Left lung (tissue), 10 donors: ENCODE measurements around the gene SLAMF8. TPM values are rescaled to one million over a fixed set of nuclear protein-coding genes. Genes with fewer than 3 reads are reported as not detected.

Source experiments
- ATAC-seq: fragments of 200-7000 bp; cut with Tn5 transposase; one replicate; pipeline ENCODE4 v1.9.1; 2020; ENCODE audit warnings: moderate library complexity
- DNase-seq, 4 donors: peaks; one replicate each; pipeline ENCODE4 v3.0.0-alpha.2; 2013 to 2020
- H3K27ac ChIP-seq, 2 donors: fragments of 200-600 bp; sonication (generic) in 1 of 2; one replicate each; pipeline versions ENCODE4 v1.5.0 to v1.8.0; 2020 to 2021
- H3K27me3 ChIP-seq, 2 donors: fragments of 200-600 bp; sonication (generic) in 1 of 2; one replicate each; pipeline versions ENCODE4 v1.5.0 to v1.8.0; 2020 to 2021
- H3K36me3 ChIP-seq, 2 donors: fragments of 200-600 bp; sonication (generic) in 1 of 2; one replicate each; pipeline versions ENCODE4 v1.5.0 to v1.8.0; 2020 to 2021
- H3K4me1 ChIP-seq, 2 donors: fragments of 200-600 bp; one replicate each; pipeline ENCODE4 v1.8.0; 2021
- H3K4me3 ChIP-seq, 2 donors: fragments of 200-600 bp; sonication (generic) in 1 of 2; one replicate each; pipeline versions ENCODE4 v1.5.0 to v1.8.0; 2020 to 2021; ENCODE audit warnings: mild to moderate bottlenecking in 1 of 2
- H3K9me3 ChIP-seq, 2 donors: fragments of 200-600 bp; sonication (generic) in 1 of 2; one replicate each; pipeline versions ENCODE4 v1.5.0 to v1.8.0; 2020 to 2021
- CTCF ChIP-seq, 2 donors: fragments of 200-600 bp; sonication (generic) in 1 of 2; IDR thresholded peaks; one replicate each; pipeline versions ENCODE4 v1.5.0 to v1.8.0; 2021; ENCODE audit warnings: antibody characterized with exemption in 2 of 2
- intact Hi-C, 2 donors: fragments of 100-400 bp; cut with DNase I; formaldehyde crosslinking; loops; one replicate each; pipeline versions ENCODE4 v1.11.2 to v1.14.2; 2022
- polyA plus RNA-seq, 6 donors: library from polyadenylated mRNA; unstranded; fragments of 120-200 nt; gene quantifications; one replicate each; pipeline ENCODE4 v1.2.1, GENCODE V29; 2013; ENCODE audit not compliant: insufficient read length in 6 of 6
- total RNA-seq, 2 donors: library from RNA; stranded (reverse); fragmentation: NEBNext Ultra II Directional; extraction: Animal tissue kit (Norgen Biotek cat#: 25700); gene quantifications; one replicate each; pipeline ENCODE4 v1.2.1, GENCODE V29; 2021
- donor health status: DM: no; HTN: yes; CAD: no.
- donor health status: DM: no; HTN: no; CAD: no.

The SLAMF8 gene
- total and polyA plus RNA-seq, 8 donors: 0.28 to 41.3 (median 0.84) TPM

DNA sequence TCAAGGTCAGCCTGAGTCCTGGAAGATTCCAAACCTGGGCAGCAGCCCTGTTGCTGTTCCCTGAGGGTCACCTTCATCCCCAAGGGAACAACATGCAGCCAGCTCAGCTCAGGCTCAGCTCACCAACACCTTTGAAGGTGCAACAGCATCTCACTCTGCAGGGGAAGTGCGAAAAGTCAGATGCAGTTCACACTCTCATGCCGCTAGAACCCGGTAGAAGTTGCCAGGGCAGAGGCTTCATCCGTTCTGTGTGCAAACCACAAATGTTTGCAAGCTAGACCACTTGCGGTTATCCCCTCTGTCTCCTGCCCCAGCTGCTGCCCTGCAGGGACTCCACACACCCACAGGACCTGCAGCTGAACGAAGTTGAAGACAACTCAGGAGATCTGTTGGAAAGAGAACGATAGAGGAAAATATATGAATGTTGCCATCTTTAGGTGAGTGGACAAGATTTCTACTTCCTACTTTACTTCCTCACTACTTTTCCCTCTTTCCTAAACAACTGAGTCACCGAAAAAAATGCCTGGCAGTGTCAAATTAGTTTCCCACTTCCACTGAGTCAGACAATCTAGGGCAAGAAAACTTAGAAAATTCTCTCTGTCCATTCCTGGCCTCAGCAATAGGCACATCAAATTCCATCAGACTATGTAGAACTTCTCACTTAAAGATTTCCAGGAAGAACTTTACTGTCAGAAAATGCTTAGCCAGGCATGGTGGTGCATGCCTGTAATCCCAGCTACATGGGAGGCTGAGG is 26.3 kb upstream of the SLAMF8 start:
- Histone ChIP-seq H3K27me3 (no peaks in the 10 kb centered on the region), H3K4me3 (no peak overlapping the region), H3K9me3 (no peaks in the 10 kb centered on the region), H3K27ac (no peak overlapping the region), H3K36me3 (no peaks in the 10 kb centered on the region), H3K4me1 (peaks cover 0 to 17% of the 10 kb centered on the region in 2 donors)
- TF ChIP-seq CTCF (IDR thresholded peaks at IDR 0.05): no peak
- no peak for ATAC-seq
- intact Hi-C loops: no loop called here
- DNase-seq: no peak

- intact Hi-C loops: no loop called here
- Histone ChIP-seq H3K27me3 (no peaks in the 10 kb centered on the region), H3K9me3 (no peaks in the 10 kb centered on the region), H3K4me3 (no peak within 1 kb of the TSS), H3K36me3 (no peaks in the 10 kb centered on the region), H3K4me1 (peaks cover 0 to 17% of the 10 kb centered on the region in 2 donors), H3K27ac (no peak within 1 kb of the TSS)
- no peak for TF ChIP-seq CTCF (IDR thresholded peaks at IDR 0.05)
- ATAC-seq: no peak
- DNase-seq: no peak
Observed at GRCh38 chr1:159802111-159802510, 24.6 kb upstream of the SLAMF8 start, which contains the start of gene FCRL6. Gene FCRL6 (plus strand): TSS chr1:159802360. CDS start chr1:159802425, 65 bp downstream.

DNA sequence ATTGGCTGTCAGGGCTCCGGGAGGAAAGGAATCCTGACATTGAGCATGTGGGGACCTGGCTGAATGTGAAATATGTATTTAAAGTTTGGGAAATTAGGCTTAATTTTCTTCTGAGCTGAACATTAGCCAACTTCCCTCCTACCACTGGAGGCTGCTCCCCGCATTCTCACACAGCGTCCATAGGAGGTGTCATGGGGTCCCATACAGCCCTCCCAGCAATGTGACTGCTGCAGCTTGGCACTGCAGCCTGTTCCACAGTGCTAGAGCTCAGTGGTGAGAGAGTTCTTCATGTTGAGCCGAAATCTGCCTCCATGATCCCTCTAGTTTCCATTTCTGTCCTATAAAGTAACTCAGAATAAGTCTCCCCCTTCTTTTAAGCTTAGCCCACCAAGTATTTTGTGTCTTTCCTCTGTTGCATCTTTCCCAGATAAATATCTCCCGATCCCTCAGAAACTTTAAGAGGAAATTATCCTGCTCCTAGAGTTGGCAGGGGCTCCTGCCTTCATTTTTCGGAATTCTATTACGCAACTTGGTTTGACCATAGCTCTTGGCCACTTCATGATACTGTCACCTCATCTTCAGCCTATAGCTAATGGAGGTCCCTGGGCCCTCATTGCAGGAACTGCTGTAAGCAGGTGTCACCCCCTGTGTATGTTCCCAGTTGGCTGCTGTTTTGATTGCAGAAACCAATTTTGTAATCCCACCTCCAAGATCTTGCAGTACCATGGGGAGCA is 22.6 kb upstream of the SLAMF8 start:
- ATAC-seq: no peak
- Histone ChIP-seq H3K4me1 (peaks cover 0 to 17% of the 10 kb centered on the region in 2 donors), H3K27ac (no peak overlapping the region), H3K27me3 (no peaks in the 10 kb centered on the region), H3K9me3 (no peaks in the 10 kb centered on the region), H3K4me3 (no peak overlapping the region), H3K36me3 (peaks cover 0 to 2% of the 10 kb centered on the region in 2 donors)
- TF ChIP-seq CTCF (IDR thresholded peaks at IDR 0.05): no peak
- DNase-seq: no peak
- intact Hi-C loops: no loop called here

DNA sequence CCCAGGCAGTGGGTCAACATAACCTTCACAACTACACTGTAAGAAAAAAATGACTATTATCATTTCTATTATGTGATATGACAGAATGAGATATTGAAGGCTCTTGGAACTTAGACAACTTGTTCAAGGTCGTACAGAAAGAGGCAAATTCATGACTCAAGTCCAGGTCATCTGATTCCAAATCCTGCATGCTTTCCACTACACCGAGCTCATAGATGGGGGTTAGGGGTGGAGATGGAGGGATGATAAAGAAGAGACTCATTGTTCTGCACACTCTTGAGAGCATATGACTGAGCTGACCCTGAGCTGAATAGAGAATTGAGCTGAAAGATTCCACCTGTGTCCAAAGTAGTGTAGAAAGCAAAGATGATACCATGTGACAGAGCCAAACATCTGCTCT is 21.7 kb upstream of the SLAMF8 start:
- Histone ChIP-seq H3K9me3 (no peaks in the 10 kb centered on the region), H3K27ac (no peak overlapping the region), H3K27me3 (no peaks in the 10 kb centered on the region), H3K4me1 (peaks cover 0 to 16% of the 10 kb centered on the region in 2 donors), H3K36me3 (peaks cover 0 to 3% of the 10 kb centered on the region in 2 donors), H3K4me3 (no peak overlapping the region)
- no peak for TF ChIP-seq CTCF (IDR thresholded peaks at IDR 0.05)
- ATAC-seq (no peak), DNase-seq (no peak)
- intact Hi-C loops: no loop called here

DNA sequence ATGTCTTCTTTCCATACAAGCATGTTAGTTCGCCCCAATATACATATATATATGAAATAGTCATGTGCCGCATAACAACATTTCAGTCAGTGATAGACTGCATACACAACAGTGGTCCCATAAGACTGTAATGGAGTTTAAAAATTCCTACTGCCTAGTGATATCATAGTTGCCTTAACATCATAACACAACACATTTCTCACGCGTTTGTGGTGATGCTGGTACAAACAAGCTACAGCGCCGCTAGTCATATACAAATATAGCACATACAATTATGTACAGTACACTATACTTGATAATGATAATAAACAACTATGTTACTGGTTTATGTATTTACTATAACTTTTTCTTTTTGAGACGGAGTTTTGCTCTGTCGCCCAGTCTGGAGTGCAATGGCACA is 10.7 kb upstream of the SLAMF8 start:
- TF ChIP-seq CTCF (IDR thresholded peaks at IDR 0.05): no peak
- ATAC-seq: no peak
- H3K9me3 ChIP-seq: no peaks in the 10 kb centered on the region

More for the DNA sequence above, 10.7 kb upstream of the SLAMF8 start:
- no peak for DNase-seq
- no peak overlapping the region for H3K4me3 ChIP-seq
- H3K36me3 ChIP-seq: no peaks in the 10 kb centered on the region
- H3K4me1 ChIP-seq: peaks cover 0 to 1% of the 10 kb centered on the region in 2 donors
- intact Hi-C loops: no loop called here
- no peak overlapping the region for H3K27ac ChIP-seq
- H3K27me3 ChIP-seq: no peaks in the 10 kb centered on the region
